HepG2 (cell line): ENCODE data around the gene VEGFA. TPM values are rescaled to one million over a fixed set of nuclear protein-coding genes. Genes with fewer than 3 reads are reported as not detected.

Experiments used
- ATAC-seq: fragments of 200-7000 bp; cut with Tn5 transposase; 3 replicates; pipeline ENCODE4 v1.9.1; 2020; ENCODE audit warnings: mild to moderate bottlenecking, moderate library complexity
- BruUV-seq: library from RNA; stranded (reverse); fragments of 400-500 nt; replicated peaks from 2 replicates; lab custom pipeline; 2021; lab: Mats Ljungman, UMichigan
- CTCF ChIA-PET: fragments of 300-600 bp; formaldehyde crosslinking; extraction: SDS; loops from one replicate; lab custom pipeline; 2021; ENCODE audit warnings: low total read pairs, inconsistent platforms, low intra/inter-chr PET ratio; lab: Yijun Ruan, JAX
- POLR2A ChIA-PET: fragments of 350-600 bp; sonication (Branson Sonifier 250); formaldehyde crosslinking; loops from one replicate; lab custom pipeline; 2020; ENCODE audit warnings: antibody characterized with exemption, inconsistent platforms; lab: Yijun Ruan, JAX
- DNase-seq: peaks from one replicate; pipeline ENCODE4 v3.0.0-alpha.2; 2015; ENCODE audit warnings: low spot score
- FAIRE-seq: peaks from 3 replicates; lab custom pipeline; 2011; peaks lifted over from hg19 to GRCh38; lab: Jason Lieb, UNC
- H2AFZ ChIP-seq: one replicate; pipeline ENCODE4 v1.6.1; 2011; ENCODE audit warnings: low read length, inconsistent platforms
- H3K27ac ChIP-seq: fragments of 300-600 bp; 3 replicates; pipeline ENCODE4 v1.8.0; 2011; ENCODE audit warnings: mixed run types, mild to moderate bottlenecking, mixed read lengths, low read length, inconsistent platforms; ENCODE audit not compliant: insufficient read depth; ENCODE audit errors: extremely low read length
- H3K27me3 ChIP-seq, 2 experiments: fragments of 200-600 bp in 1 of 2; 2 replicates in 1 of 2; 3 replicates in 1 of 2; pipeline versions ENCODE4 v1.6.0 to v1.8.0; 2011; ENCODE audit warnings: low read length in 2 of 2, mild to moderate bottlenecking in 2 of 2, moderate library complexity in 2 of 2, inconsistent platforms in 1 of 2; ENCODE audit not compliant: insufficient read depth in 2 of 2, control insufficient read depth in 1 of 2
- H3K36me3 ChIP-seq, 2 experiments: fragments of 200-600 bp in 1 of 2; replicated peaks in 1 of 2; 2 replicates in 1 of 2; 3 replicates in 1 of 2; pipeline versions ENCODE4 v1.5.1 to v1.8.0; 2011; ENCODE audit warnings: low read length in 2 of 2, inconsistent platforms in 1 of 2; ENCODE audit not compliant: insufficient read depth in 2 of 2, control insufficient read depth in 1 of 2
- H3K4me1 ChIP-seq: 2 replicates; pipeline ENCODE4 v1.5.1; 2012; ENCODE audit warnings: low read length, inconsistent platforms; ENCODE audit not compliant: insufficient read depth
- H3K4me2 ChIP-seq: 2 replicates; pipeline ENCODE4 v1.6.0; 2011; ENCODE audit warnings: low read depth, low read length, inconsistent platforms
- H3K4me3 ChIP-seq, 3 experiments: fragments of 200-600 bp in 1 of 3; sonication (generic), shearing (Covaris generic) in 1 of 3; replicated peaks in 1 of 3; 2 replicates each; pipeline ENCODE4 v1.5.1; 2011 to 2016; ENCODE audit warnings: low read length in 3 of 3, inconsistent platforms in 2 of 3, low read depth in 2 of 3, mild to moderate bottlenecking in 2 of 3, control low read depth in 1 of 3, mixed read lengths in 1 of 3; ENCODE audit not compliant: insufficient read depth in 1 of 3
- H3K79me2 ChIP-seq: one replicate; pipeline ENCODE4 v1.6.1; 2011; ENCODE audit warnings: low read length, inconsistent platforms; ENCODE audit not compliant: insufficient read depth
- H3K9ac ChIP-seq: 2 replicates; pipeline ENCODE4 v1.6.0; 2011; ENCODE audit warnings: mild to moderate bottlenecking, low read depth, low read length, inconsistent platforms; ENCODE audit not compliant: insufficient read depth
- H3K9me3 ChIP-seq: 2 replicates; pipeline ENCODE4 v1.5.1; 2012; ENCODE audit warnings: mild to moderate bottlenecking, low read length
- H4K20me1 ChIP-seq: 2 replicates; pipeline ENCODE4 v1.6.0; 2011; ENCODE audit warnings: inconsistent platforms, mild to moderate bottlenecking, low read length, moderate library complexity; ENCODE audit not compliant: insufficient read depth
- HBP1 ChIP-seq: IDR thresholded peaks from 2 replicates; pipeline ENCODE4 v1.6.1; 2016; ENCODE audit warnings: low read depth, control low read depth
- MEF2D ChIP-seq: sonication (generic); formaldehyde crosslinking; IDR thresholded peaks from 2 replicates; pipeline ENCODE4 v1.5.1; 2020; ENCODE audit warnings: mild to moderate bottlenecking, missing genetic modification reagents
- ZNF337 ChIP-seq: sonication (generic); formaldehyde crosslinking; IDR thresholded peaks from 2 replicates; pipeline ENCODE4 v1.5.1; 2020; ENCODE audit warnings: missing genetic modification reagents, low read depth, mild to moderate bottlenecking, borderline replicate concordance
- ZNF33A ChIP-seq: sonication (generic); formaldehyde crosslinking; IDR thresholded peaks from 2 replicates; pipeline ENCODE4 v1.5.1; 2020; ENCODE audit warnings: missing genetic modification reagents, mild to moderate bottlenecking, moderate library complexity, borderline replicate concordance
- ZNF430 ChIP-seq: sonication (generic); formaldehyde crosslinking; IDR thresholded peaks from 2 replicates; pipeline ENCODE4 v1.9.0; 2021; ENCODE audit warnings: mild to moderate bottlenecking, missing genetic modification reagents
- ZNF782 ChIP-seq: sonication (generic); formaldehyde crosslinking; IDR thresholded peaks from 2 replicates; pipeline ENCODE4 v1.4.0; 2020; ENCODE audit warnings: missing genetic modification reagents, mild to moderate bottlenecking, borderline replicate concordance
- ZSCAN22 ChIP-seq: sonication (generic); formaldehyde crosslinking; IDR thresholded peaks from 2 replicates; pipeline ENCODE4 v1.4.0; 2020; ENCODE audit warnings: mild to moderate bottlenecking, missing genetic modification reagents
- WGBS: methylation state at CpG from one replicate; pipeline ENCODE4 v1.1.6; 2017; ENCODE audit warnings: low lambda C conversion rate; 5-methylcytosine and 5-hydroxymethylcytosine counted together
- in situ Hi-C: cut with HindIII; loops from 2 replicates; pipeline ENCODE4 v1.10.0; 2017; ENCODE audit warnings: low pct_unique_long_range_greater_than_20kb; ENCODE audit not compliant: extremely low pct_ligation_motif_present
- intact Hi-C: fragments of 100-400 bp; cut with micrococcal nuclease; formaldehyde crosslinking; loops from one replicate; pipeline ENCODE4 v1.10.0; 2022; ENCODE audit not compliant: unreplicated experiment
- polyA plus RNA-seq, 8 experiments: library from polyadenylated mRNA; depleted of rRNA in 3 of 8; stranded (reverse) in 7 of 8; unstranded in 1 of 8; fragments of >200 nt; fragmentation: Illumina TruSeq in 4 of 8; extraction: Trizol in 4 of 8; gene quantifications; 2 replicates each; pipeline versions ENCODE4 v1.2.1 to v1.2.3, GENCODE V29; 2011 to 2016; ENCODE audit warnings: low read depth in 4 of 8, missing spikeins in 1 of 8, mixed read lengths in 1 of 8; ENCODE audit not compliant: insufficient read depth in 1 of 8
- total RNA-seq, 5 experiments: library from RNA; depleted of rRNA; stranded (reverse); fragments of >200 nt; fragmentation: Illumina TruSeq; extraction: Trizol; gene quantifications; 2 replicates each; pipeline ENCODE4 v1.2.3, GENCODE V29; 2016; ENCODE audit warnings: low read depth in 1 of 5

Gene VEGFA
- total and polyA plus RNA-seq, 2 of the 13 experiments (the other 11 are each of a cell fraction or from before 2014, with no cell fraction given) = 68.1 to 629 TPM

GRCh38 chr6:43748765-43749164, 21.2 kb upstream of the VEGFA start:
- in situ Hi-C loops = no loop called here
- intact Hi-C loops = no loop called here
- H3K79me2 ChIP-seq = no peaks in the 10 kb centered on the region
- DNase-seq (no peak), FAIRE-seq (no peak)
- no peak overlapping the region for H3K4me3 ChIP-seq
- no peak overlapping the region for H2AFZ ChIP-seq
- H4K20me1 ChIP-seq = no peaks in the 10 kb centered on the region
- no TSS peak for BruUV-seq
- no peak for TF ChIP-seq ZNF782 (CRISPR knock-in tag)
- no peak for TF ChIP-seq ZNF337
- 0 out of 2 replicates have a peak, but pooled peaks have one; percentile 26 for TF ChIP-seq MEF2D (CRISPR knock-in tag)
- no peak for TF ChIP-seq ZNF430 (CRISPR knock-in tag)
- no peak for TF ChIP-seq ZSCAN22 (CRISPR knock-in tag)
- TF ChIP-seq, all 625 proteins: peak for 1
- no peak overlapping the region for H3K9ac ChIP-seq
- peaks cover 3 to 41% of the 10 kb centered on the region in 2 experiments for H3K27me3 ChIP-seq
- no peak overlapping the region for H3K27ac ChIP-seq
- peaks cover 31% of the 10 kb centered on the region for H3K4me1 ChIP-seq
- H3K4me2 ChIP-seq = no peak overlapping the region; the same call in 1 of the 2 replicates
- no peaks in the 10 kb centered on the region for H3K9me3 ChIP-seq
- POLR2A ChIA-PET = interaction anchor here (1.4 kb wide), 1 partner anchor 21 kb away, joined by 4 read pairs; the partner anchor contains the start of gene VEGFA
- 48% methylated on average over 2 of the region's 2 CpGs for WGBS
- CTCF ChIA-PET = no interaction called here
- ATAC-seq = peak; percentile 25; the same call in 2 of the 3 replicates
- no peaks in the 10 kb centered on the region for H3K36me3 ChIP-seq

- FAIRE-seq (no peak), DNase-seq (no peak), ATAC-seq (no peak)
- WGBS = 32% methylated on average over 2 of the region's 2 CpGs
- H3K27me3 ChIP-seq = peaks cover 2 to 36% of the 10 kb centered on the region in 2 experiments
- in situ Hi-C loops = no loop called here
- TF ChIP-seq ZNF33A = 0 out of 2 replicates have a peak, but pooled peaks have one; percentile 42
- no peak for TF ChIP-seq HBP1
- no peak overlapping the region for H2AFZ ChIP-seq
- H3K36me3 ChIP-seq = no peaks in the 10 kb centered on the region
- intact Hi-C loops = no loop called here
- CTCF ChIA-PET = no interaction called here
- no peaks in the 10 kb centered on the region for H4K20me1 ChIP-seq
- H3K9ac ChIP-seq = no peak overlapping the region
- POLR2A ChIA-PET = interaction anchor here (1.4 kb wide), 1 partner anchor 20 kb away, joined by 4 read pairs; the partner anchor contains the start of gene VEGFA
- H3K27ac ChIP-seq = no peak overlapping the region
- no TSS peak for BruUV-seq
- no peaks in the 10 kb centered on the region for H3K79me2 ChIP-seq
- no peaks in the 10 kb centered on the region for H3K9me3 ChIP-seq
- no peak overlapping the region for H3K4me2 ChIP-seq
- H3K4me1 ChIP-seq = peaks cover 24% of the 10 kb centered on the region
- H3K4me3 ChIP-seq = no peak overlapping the region
Measured at GRCh38 chr6:43749461-43749860, 20.6 kb upstream of the VEGFA start.
